Kidney capillary endothelial cell (primary cell): ENCODE results near the gene ESRRA.

Experiments used
- DNase-seq: peaks from one replicate; pipeline ENCODE4 v3.0.0-alpha.2; 2018; ENCODE audit warnings: low spot score

ESRRA gene

GRCh38 chr11:64275031-64275800 lies 30.1 kb upstream of the ESRRA start:
- no peak for DNase-seq

GRCh38 chr11:64275841-64276240 lies 29.5 kb upstream of the ESRRA start:
- no peak for DNase-seq

- DNase-seq: no peak
Measured at GRCh38 chr11:64276653-64277431, 28.5 kb upstream of the ESRRA start.

DNA sequence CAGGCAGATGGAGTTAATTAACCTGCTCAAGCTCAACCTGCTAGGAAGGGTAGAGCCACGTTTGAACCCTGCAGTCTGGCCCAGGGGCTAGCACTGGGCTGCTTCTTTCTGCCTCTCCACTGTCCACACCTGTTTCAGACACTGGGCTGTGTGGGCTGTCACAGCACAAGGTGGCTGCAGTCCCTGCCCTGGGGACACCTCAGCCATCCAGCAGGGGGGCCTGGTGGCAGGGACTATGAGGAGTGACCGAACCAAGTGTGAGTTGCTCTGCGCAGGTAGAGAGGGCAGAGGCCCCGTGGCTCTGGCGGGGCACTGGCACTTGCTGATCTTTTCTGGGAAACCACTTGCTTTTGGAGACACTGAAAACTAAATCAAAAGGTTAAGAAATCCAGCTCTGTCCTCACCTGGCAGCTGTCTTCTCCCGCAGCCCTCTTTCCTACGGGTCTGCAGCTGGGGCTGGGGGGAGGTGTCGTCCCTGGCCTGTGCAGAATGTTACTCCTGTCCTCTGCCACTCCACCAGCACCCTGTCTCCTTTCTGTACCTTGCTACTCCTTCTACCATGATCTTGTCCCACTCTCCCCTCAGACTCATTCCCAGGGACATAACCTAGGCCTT lies 26.6 kb upstream of the ESRRA start:
- no peak for DNase-seq

GRCh38 chr11:64281957-64282770 lies 23.2 kb upstream of the ESRRA start:
- no peak for DNase-seq

- no peak for DNase-seq
Measured at GRCh38 chr11:64283092-64283491, 22.2 kb upstream of the ESRRA start.

DNA sequence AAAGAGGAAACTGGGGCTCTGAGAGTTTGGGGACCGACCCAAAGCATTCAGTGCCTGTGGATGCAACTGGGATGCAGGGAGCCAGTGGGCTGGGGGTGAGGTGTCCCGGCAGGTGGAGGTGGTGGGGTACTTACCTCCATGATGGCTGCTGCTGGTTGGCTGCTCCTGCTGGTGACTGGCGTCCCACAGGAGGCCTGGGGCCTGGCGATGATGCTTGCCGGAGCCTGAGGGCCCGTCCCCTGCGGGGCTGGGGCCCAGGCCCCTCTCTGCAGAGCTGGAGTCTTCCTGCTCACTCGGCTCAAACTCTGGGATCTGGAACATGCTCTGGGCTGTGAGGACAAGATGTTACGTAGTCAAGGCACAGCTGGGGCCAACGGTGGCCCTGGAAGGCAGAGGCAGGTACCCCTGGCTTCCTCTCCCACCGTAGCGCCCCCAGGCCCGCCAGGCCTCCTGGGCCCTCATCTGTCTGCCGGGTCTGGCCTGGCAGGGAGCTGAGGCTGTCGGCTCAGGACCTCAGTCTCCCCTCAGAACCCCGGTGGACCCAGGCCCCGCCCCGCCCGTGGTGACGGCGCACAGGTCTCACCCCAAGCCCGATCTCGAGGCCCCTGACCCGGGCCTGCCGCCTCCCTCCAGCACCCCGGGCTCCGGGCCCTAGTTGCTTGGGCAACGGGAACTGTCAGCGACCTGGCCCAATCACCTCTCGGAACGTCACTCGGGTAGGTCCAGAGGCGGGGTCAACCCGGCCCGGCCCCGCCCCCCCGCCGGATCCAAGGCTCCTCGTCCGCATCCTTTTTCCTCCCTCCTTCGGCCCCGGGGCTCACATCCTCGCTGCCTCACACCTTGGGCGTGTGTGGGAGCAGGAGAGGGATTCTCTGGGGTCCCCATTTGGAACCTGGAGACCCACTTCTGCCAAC lies 21.0 kb upstream of the ESRRA start, which contains the start of gene BAD:
TSS of gene BAD (minus strand) at position 618 of the 914 bp plus-strand sequence. CDS start at position 321, 297 bp downstream.
- peak; percentile 89 for DNase-seq

GRCh38 chr11:64284962-64285884 lies 20.1 kb upstream of the ESRRA start, which contains the start of gene GPR137:
Gene GPR137 (plus strand): TSS chr11:64285848. CDS start chr11:64286525, 677 bp downstream.
- DNase-seq: peak; percentile 66

DNA sequence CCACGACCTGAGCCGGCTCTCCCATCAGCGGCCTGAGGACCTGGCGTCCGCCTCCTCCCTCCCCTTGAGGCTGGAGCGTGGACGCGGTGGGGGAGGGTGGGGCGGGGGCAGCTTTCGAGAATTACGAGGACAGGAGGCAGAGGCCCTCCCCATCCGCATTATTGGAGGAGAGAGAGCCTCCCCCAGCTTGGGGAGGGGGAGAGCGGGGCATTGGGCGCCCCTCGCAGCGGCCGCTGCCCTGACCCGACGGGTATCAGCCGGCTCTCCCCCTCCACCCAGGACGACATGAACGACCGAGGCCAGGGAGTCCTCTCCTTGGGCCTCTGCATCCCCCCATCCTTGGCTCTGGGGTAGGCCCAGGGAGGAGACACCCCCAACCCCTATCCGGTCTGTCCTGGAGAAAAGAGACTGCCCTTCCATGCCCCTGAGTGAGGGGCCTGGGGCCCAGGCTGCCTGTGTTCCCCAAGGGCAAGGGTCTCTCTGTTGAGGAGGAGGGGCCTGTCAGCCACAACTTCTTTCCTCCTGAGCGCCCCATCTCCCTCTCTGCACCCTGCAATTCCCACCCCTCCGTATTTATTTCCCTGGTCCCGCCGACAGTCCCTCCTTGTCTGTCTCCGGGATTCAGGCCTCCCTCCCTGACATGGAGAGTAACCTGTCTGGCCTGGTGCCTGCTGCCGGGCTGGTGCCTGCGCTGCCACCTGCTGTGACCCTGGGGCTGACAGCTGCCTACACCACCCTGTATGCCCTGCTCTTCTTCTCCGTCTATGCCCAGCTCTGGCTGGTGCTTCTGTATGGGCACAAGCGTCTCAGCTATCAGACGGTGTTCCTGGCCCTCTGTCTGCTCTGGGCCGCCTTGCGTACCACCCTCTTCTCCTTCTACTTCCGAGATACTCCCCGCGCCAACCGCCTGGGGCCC lies 19.2 kb upstream of the ESRRA start:
- no peak for DNase-seq

GRCh38 chr11:64286801-64287159 lies 18.5 kb upstream of the ESRRA start:
- no peak for DNase-seq

DNA sequence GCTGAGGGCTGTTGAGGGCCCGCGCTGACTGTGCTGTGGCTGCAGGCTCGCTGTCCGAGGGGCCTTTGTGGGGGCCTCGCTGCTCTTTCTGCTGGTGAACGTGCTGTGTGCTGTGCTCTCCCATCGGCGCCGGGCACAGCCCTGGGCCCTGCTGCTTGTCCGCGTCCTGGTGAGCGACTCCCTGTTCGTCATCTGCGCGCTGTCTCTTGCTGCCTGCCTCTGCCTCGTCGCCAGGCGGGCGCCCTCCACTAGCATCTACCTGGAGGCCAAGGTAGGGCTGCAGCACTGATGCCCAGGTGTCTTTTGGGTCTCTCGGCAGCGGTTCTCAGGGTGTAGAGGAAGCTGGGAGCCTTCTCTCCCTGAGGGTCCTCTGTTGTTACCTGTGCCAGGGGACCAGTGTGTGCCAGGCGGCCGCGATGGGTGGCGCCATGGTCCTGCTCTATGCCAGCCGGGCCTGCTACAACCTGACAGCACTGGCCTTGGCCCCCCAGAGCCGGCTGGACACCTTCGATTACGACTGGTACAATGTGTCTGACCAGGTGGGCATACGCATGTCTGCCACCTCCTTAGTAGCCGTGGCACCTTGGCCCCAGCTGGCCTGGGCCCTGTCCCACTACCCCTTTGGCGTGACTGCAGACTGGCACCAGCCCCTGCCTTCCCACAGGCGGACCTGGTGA lies 17.5 kb upstream of the ESRRA start:
- no peak for DNase-seq

GRCh38 chr11:64288353-64288750 lies 17.0 kb upstream of the ESRRA start:
- no peak for DNase-seq

GRCh38 chr11:64289002-64289564 lies 16.2 kb upstream of the ESRRA start:
- no peak for DNase-seq

GRCh38 chr11:64290352-64291261 lies 14.7 kb upstream of the ESRRA start:
- DNase-seq: no peak

GRCh38 chr11:64291262-64291751 lies 14.0 kb upstream of the ESRRA start, which contains the start of gene KCNK4:
Gene KCNK4 (plus strand): TSS chr11:64291302. CDS start chr11:64293019, 1,717 bp downstream.
- no peak for DNase-seq

DNA sequence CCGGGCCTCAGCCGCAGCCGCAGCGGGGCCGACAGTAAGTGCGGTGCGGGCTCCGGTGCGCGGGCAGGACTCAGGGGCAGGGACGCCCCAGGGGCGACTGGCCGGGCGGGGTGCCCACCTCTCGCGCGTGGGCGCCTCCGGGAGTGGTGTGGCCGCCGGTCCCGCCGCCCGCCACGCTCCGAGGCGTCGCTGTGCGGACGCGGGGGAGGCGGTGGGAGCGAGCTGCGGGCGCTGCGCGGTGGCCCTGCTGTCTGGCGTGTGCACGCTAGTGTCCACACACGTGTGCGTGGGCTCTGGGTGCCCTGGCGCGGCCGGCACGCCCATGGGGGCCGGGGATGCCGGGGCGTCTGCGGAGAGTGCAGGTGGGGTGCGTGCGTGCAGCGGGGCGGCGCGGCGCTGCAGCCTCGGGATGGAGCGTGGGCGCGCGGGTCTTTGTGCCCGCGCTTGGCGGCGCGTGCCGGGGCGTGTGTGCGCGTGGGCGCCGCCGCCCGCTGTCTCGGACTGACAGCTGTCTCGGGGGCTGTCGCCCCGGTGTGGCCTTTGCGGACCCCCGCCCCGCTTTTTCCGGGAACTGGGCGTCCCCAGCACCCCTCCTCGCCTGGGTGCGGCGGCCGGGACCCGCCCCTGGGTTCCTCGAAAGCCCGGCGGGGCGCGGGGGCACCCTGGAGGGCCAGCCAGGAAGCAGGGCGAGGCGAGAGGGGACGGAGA lies 13.4 kb upstream of the ESRRA start:
- DNase-seq: no peak
